Activated naive CD8-positive, alpha-beta T cell treated with anti-CD3 and anti-CD28 coated beads, Interleukin-2, amount 10 ng/mL, durations not matched to agents 7 days and 5 days (primary cell): Measurements from ENCODE around the gene KIAA0753. TPM values are rescaled to one million over a fixed set of nuclear protein-coding genes. Genes with fewer than 3 reads are reported as not detected.
"Not testable (repeated sequence)": the region's sequence is repeated elsewhere in the genome, so short reads cannot be mapped to it uniquely, and the experiment has no call there.

Source experiments
- ATAC-seq: fragments of 150-1000 bp; cut with Tn5 transposase; one replicate; pipeline ENCODE4 v1.10.0; 2021; ENCODE audit warnings: low read depth, moderate library complexity
- POLR2A ChIA-PET: fragments of 350-600 bp; sonication (Branson Sonifier 250); formaldehyde crosslinking; loops from one replicate; lab custom pipeline; 2021; ENCODE audit warnings: antibody characterized with exemption; lab: Charles Lee
- DNase-seq: peaks from one replicate; pipeline ENCODE4 v3.0.0; 2021
- H3K27ac Mint-ChIP-seq: one replicate; pipeline ENCODE4 v1.8.0; 2022; ENCODE audit warnings: mild to moderate bottlenecking, mixed read lengths
- H3K27me3 Mint-ChIP-seq: one replicate; pipeline ENCODE4 v1.8.0; 2022; ENCODE audit warnings: mild to moderate bottlenecking, moderate library complexity, mixed read lengths
- H3K36me3 Mint-ChIP-seq: one replicate; pipeline ENCODE4 v1.8.0; 2021; ENCODE audit warnings: mild to moderate bottlenecking, mixed read lengths
- H3K4me1 Mint-ChIP-seq: one replicate; pipeline ENCODE4 v1.8.0; 2021; ENCODE audit warnings: mixed read lengths
- H3K4me3 Mint-ChIP-seq: one replicate; pipeline ENCODE4 v1.8.0; 2022; ENCODE audit warnings: mild to moderate bottlenecking, moderate library complexity, mixed read lengths
- H3K9me3 Mint-ChIP-seq: one replicate; pipeline ENCODE4 v1.8.0; 2021; ENCODE audit warnings: mixed read lengths
- total RNA-seq, 2 experiments: library from RNA; stranded (reverse); gene quantifications; one replicate each; pipeline ENCODE4 v1.2.3, GENCODE V29; 2021

The KIAA0753 gene
- total RNA-seq, 2 experiments from 2014 or later: 17.0 to 18.2 TPM

DNA sequence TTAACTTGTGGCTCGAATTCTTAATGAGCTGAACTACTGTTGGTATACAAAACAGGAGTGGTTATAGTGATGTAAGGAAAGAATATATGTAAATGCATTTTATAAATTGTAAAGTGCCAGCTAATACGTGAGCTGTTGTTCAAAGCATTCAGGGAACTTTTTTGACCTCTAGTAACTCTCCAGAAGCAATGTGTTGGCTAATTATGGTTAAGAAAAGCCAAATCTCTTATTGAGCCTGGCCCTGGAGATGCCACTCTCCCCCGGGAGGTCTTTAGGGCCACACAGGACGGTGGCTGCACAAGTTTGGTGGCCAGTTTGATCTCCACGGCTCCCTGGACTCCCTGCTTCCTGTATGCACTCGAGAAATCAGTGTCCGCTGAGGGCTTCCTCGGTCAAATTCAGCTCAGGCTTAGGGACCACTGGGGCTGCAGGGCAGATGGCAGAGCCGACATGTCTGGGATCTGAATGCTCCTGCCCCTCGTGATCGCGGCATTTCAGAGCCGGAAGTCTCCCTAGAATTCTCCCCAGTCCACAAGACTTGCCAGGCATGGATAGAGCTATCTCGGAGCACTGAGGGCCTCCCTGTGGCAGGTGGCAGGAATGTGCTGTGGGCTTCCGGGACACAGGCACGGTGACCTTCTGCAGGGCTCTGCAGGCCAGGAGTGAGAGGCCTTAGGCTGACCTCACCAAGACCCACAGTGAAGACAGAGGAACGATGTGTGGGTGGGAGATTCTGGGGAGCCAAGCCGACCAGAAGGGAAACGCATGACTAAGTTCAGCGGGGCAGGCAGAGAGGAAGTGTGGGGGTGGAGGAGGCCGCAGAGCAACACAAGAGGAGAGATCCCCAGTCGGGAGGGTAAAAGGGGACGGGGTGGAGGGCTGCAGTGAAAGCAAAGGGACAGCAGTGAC, 65.6 kb downstream of the KIAA0753 start:
- no peak for DNase-seq
- peaks cover 14% of the 10 kb centered on the region for H3K4me1 Mint-ChIP-seq
- peak overlapping the region; percentile 80 for H3K27ac Mint-ChIP-seq
- POLR2A ChIA-PET: no interaction called here
- H3K36me3 Mint-ChIP-seq: peaks cover 8% of the 10 kb centered on the region
- no peaks in the 10 kb centered on the region for H3K9me3 Mint-ChIP-seq
- ATAC-seq: peak; percentile 83
- H3K4me3 Mint-ChIP-seq: peak overlapping the region; percentile 70
- H3K27me3 Mint-ChIP-seq: no peaks in the 10 kb centered on the region

DNA sequence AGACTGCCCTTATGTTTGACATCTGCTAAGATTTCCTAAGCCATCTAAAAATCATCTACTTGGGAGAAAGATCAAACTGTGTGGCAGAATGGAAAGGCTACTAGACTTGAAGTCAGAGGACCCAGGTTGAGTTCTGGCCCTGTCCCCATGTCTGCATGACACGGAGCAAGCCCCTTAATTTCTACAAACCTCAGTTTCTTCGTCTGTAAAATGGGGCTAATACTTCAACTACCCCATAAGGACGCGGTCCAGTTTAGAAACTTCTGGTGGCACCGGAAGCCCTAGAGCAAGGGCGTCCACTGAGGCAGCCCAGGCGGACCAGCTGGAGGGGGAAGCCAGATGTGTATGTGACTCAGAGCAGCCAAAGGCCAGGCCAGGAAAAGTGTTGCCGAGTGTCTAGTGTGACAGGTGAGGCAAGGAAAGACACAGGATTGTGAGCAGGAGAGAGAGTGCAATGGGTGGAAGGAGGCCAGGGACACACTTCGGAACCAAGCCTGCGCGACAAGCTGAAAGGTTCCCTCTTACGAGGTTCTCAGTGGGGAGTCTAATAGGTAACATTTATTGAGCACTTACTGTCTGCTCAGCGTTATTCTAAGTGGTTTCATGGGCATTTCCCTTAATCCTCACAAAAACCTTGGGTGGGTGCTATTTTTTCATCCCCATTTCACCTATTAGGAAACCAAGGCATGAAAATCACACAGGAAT, 66.4 kb downstream of the KIAA0753 start:
- Mint-ChIP-seq H3K4me3 (no peak overlapping the region), H3K9me3 (no peaks in the 10 kb centered on the region), H3K4me1 (peaks cover 14% of the 10 kb centered on the region), H3K27ac (no peak overlapping the region), H3K27me3 (no peaks in the 10 kb centered on the region), H3K36me3 (peaks cover 8% of the 10 kb centered on the region)
- DNase-seq (no peak), ATAC-seq (no peak)
- POLR2A ChIA-PET: no interaction called here

DNA sequence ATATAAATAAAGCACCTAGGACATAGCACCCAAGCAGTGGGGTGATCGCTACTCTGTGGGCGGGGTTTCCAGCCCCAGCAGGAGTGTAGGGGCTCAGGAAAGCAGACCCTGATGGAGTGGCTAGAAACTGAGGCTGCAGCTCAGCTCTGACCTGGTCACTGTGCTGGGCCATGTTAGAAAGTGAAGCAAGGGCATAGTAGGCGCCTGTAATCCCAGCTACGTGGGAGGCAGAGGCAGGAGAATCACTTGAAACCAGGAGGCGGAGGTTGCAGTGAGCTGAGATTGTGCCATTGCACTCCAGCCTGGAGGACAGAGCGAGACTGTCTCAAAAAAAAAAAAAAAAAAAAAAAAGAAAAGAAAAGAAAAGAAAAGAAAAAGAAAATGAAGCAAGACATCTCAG, 67.0 kb downstream of the KIAA0753 start:
- H3K4me1 Mint-ChIP-seq: peaks cover 14% of the 10 kb centered on the region
- H3K27ac Mint-ChIP-seq, H3K9me3 Mint-ChIP-seq, ATAC-seq, DNase-seq, H3K36me3 Mint-ChIP-seq, H3K27me3 Mint-ChIP-seq, POLR2A ChIA-PET, H3K4me3 Mint-ChIP-seq: not testable (repeated sequence)

DNA sequence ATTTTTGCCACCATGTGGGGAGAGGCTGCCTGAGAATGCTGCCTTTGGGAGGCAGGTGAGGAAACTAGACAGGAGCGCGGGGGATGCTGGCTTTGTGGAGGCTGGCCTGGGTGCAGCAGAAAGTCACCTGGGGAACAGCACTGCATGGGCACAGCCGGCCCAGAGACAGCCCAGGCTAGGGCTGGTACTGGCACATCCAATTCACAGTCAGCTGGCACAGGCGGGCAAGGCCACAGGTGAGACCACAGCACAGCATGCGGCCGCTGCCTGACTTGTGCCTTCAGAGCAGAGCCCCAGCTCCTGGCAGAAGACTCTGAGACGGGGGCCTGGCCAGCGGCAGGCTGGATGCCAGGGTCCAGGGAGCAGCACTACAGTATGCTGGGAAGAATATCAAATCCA, 67.5 kb downstream of the KIAA0753 start:
- H3K4me3 Mint-ChIP-seq: no peak overlapping the region
- no peaks in the 10 kb centered on the region for H3K9me3 Mint-ChIP-seq
- DNase-seq: no peak
- no peak for ATAC-seq
- peaks cover 8% of the 10 kb centered on the region for H3K36me3 Mint-ChIP-seq
- H3K4me1 Mint-ChIP-seq: peaks cover 14% of the 10 kb centered on the region
- POLR2A ChIA-PET: no interaction called here
- no peaks in the 10 kb centered on the region for H3K27me3 Mint-ChIP-seq
- H3K27ac Mint-ChIP-seq: no peak overlapping the region

DNA sequence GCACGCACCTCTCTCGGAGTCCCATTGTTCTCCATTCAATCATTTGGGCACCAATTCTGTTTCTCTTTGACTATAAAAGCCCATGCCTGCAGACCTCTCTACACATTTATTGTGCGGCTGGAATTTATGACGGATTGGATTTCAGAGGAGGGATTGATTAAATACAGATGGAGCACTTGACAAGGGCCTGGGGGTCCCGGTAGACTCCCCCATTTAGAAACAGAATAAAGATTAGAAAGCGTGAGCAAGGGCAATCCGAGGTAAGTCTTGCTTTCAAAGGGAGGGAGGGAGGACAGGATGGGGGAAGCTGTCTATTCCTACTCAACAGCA, 69.1 kb downstream of the KIAA0753 start:
- DNase-seq: no peak
- H3K9me3 Mint-ChIP-seq: no peaks in the 10 kb centered on the region
- H3K36me3 Mint-ChIP-seq: peaks cover 4% of the 10 kb centered on the region
- H3K27ac Mint-ChIP-seq: no peak overlapping the region
- H3K4me3 Mint-ChIP-seq: no peak overlapping the region
- no peaks in the 10 kb centered on the region for H3K27me3 Mint-ChIP-seq
- POLR2A ChIA-PET: interaction anchor here (0.7 to 1.0 kb wide), 2 partner anchors 22 to 633 kb away, joined by 4 to 5 read pairs; no protein-coding TSS in a partner anchor
- ATAC-seq: no peak
- H3K4me1 Mint-ChIP-seq: peaks cover 14% of the 10 kb centered on the region

DNA sequence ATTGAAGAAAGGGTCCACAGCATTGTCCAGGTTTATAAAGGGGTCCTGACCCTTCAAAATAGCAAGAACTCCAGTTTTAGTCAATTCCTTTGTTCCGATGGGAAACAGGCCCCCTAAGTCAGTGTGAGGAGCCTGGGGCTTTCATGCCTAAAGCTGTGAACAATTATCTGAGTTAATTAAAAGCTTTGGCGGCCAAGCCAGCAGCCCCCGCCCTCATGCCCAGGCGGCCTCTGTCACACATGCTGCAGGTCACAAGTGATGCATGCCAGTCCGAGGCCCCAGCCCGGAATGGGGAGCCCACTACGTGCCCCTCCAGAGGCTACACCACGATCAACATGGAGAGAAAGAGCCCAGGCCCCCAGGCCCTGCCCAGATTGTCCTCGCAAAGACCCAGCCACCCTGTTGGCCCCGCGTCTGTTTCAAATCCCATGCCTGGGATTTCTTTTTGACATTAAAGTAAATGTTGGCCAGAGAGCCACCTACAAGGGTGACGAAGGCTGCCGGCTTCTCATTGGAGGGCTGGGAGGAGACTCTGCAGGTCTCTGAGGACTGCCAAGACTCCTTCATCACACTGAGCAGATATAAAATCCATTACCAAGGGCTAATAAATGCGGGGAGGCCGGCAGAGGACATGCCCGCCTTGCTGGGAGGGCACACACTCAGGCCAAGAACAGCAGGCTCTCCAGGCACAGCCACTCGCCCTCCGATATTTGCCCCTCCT, 69.6 kb downstream of the KIAA0753 start:
- POLR2A ChIA-PET: no interaction called here
- Mint-ChIP-seq H3K9me3 (no peaks in the 10 kb centered on the region), H3K36me3 (peaks cover 4% of the 10 kb centered on the region), H3K27ac (no peak overlapping the region), H3K27me3 (no peaks in the 10 kb centered on the region), H3K4me3 (no peak overlapping the region), H3K4me1 (peaks cover 13% of the 10 kb centered on the region)
- ATAC-seq (no peak), DNase-seq (no peak)

DNA sequence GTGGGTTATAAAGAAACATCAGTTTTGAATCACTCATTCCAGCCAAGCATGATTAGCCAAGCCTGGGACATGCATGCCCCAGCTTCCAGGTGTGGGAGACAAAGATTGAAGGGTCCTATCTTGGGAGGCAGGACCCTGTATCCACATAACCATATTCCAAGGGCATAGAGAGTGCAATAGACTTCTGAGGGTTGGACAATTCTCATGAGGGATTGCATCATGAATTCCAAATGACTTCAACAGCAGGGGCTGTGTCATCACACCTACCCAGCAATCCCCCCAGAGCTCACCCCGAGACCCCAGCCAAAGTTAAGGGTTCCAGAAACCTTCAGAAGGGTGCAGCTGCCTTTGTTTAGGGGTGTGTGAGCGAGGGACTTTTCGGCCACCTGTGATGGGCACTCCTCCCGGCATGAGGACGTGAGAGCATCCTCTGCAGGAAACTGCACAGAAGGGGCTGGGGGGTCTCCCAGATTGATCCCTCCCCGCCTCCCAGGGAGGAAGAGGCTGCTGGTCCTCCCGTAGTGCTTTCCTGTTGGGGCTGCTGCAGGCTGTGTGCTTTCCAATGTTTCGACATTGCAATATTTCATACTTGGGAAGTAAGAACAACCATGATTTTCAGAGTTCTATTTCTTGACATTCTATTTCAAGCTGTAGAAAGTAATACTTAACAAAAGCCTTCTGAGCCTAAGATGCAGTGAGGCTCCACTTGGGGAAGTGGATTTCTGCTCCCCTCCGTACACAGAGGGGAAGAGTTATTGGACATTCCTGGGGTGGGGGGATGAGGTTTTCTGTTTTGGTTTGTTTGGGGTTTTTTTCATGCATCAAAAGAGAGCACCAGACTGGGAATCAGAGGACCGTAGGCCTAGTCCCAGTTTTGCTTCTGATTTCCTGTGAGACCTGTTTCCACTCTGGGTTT, 70.9 kb downstream of the KIAA0753 start:
- Mint-ChIP-seq H3K27ac (no peak overlapping the region), H3K36me3 (no peaks in the 10 kb centered on the region), H3K27me3 (no peaks in the 10 kb centered on the region), H3K4me3 (no peak overlapping the region), H3K9me3 (no peaks in the 10 kb centered on the region), H3K4me1 (peaks cover 1% of the 10 kb centered on the region)
- DNase-seq (no peak), ATAC-seq (no peak)
- POLR2A ChIA-PET: no interaction called here

DNA sequence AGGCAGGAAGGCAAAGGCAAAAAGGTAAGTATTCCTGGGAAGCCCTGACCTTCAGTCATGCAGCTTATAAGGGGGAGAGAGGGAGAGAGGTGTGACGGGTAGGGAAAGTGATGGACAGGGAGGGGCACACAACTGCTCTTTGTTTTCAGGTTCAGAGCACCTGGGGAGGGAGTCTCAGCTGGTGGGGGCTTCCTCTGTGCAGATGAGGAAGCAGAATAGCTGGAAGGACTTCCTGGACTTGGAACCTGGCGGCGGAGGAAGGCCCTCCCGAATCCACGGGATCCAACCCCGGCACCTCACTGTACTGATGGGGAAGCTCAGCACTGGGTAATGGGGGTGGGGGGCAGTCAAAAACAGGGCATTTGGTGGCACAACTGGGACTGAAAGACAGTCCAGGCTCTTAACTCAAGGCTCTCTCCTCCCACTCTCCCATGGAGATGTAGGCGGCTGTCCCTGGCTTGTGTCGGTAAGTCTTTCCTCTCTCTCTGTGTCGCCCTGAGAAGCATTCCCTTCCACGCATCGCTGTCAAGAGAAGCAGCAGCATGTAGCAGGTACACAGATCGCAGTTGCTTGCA, 72.2 kb downstream of the KIAA0753 start:
- no peak for DNase-seq
- H3K27me3 Mint-ChIP-seq: peaks cover 4% of the 10 kb centered on the region
- no peaks in the 10 kb centered on the region for H3K36me3 Mint-ChIP-seq
- ATAC-seq: no peak
- no peak overlapping the region for H3K27ac Mint-ChIP-seq
- H3K4me1 Mint-ChIP-seq: no peaks in the 10 kb centered on the region
- H3K9me3 Mint-ChIP-seq: no peaks in the 10 kb centered on the region
- POLR2A ChIA-PET: no interaction called here
- H3K4me3 Mint-ChIP-seq: no peak overlapping the region

DNA sequence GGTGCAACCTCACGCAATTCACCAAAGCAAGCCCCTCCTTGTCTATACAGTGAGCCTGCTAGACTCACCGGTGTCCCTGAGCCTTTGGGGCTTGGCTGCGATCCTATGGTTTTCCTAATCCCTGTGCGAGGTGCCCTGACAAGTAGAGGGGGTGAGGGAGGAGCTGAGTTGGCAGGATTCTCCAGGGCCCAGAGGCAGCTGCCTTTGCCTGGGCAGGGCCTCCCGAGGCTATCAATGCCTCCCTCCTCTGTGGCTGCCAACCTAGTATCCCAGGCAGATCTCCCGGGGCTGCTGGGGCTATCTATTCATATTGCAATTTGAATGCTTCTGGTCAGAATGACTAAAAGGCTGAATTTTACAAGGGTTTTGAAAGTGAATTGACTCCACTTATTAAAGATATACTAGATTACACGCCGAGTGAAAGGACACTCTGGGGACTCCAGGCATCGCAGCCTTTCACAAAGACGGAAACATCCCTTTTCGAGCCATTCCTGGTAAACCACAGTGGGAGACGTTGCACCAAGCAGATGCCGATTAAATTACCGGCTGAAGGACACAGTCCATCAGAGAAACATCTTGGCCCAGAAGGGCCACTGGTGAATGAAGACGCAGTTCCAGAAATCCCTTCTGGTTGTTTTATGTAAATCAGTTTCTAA, 72.9 kb downstream of the KIAA0753 start:
- H3K27me3 Mint-ChIP-seq: peaks cover 4% of the 10 kb centered on the region
- H3K27ac Mint-ChIP-seq: no peak overlapping the region
- no peaks in the 10 kb centered on the region for H3K36me3 Mint-ChIP-seq
- ATAC-seq (no peak), DNase-seq (no peak)
- POLR2A ChIA-PET: no interaction called here
- no peaks in the 10 kb centered on the region for H3K9me3 Mint-ChIP-seq
- H3K4me1 Mint-ChIP-seq: no peaks in the 10 kb centered on the region
- no peak overlapping the region for H3K4me3 Mint-ChIP-seq

DNA sequence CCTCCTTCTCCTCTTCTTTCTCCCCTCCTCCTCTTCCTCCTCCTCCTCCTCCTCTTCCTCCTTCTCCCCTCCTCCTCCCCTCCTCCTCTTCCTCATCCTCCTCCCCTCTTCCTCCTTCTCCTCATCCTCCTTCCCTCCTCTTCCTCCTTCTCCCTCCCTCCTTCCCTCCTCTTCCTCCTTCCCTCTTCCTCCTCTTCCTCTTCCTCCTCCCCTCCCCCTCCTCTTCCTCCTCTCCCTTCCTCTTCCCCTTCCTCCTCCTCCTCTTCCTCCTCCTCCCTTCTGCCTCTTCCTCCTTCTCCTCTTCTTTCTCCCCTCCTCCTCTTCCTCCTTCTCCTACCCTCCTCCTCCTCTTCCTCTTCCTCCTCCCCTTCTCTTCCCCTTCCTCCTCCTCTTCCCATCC, 79.1 kb downstream of the KIAA0753 start:
- Mint-ChIP-seq H3K4me3 (no peak overlapping the region), H3K36me3 (no peaks in the 10 kb centered on the region), H3K4me1 (peaks cover 1% of the 10 kb centered on the region), H3K27ac (no peak overlapping the region), H3K27me3 (peaks cover 28% of the 10 kb centered on the region), H3K9me3 (no peaks in the 10 kb centered on the region)
- no peak for ATAC-seq
- DNase-seq: no peak
- POLR2A ChIA-PET: no interaction called here

DNA sequence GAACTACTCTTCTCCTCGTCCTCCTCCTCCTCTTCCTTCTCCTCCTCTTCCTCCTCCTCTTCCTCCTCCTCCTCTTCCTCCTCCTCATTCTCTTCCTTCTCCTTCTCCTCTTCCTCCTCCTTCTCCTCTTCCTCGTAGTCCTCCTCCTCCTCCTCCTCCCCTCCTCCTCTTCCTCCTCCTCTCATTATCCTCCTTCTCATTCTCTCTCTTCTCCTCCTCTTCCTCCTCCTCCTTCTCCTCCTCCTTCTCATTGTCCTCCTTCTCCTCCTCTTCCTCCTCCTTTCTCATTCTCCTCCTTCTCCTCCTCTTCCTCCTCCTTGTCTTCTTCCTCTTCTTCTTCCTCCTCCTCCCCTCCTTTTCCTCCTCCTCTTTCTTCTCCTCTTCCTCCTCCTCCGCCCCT, 80.0 kb downstream of the KIAA0753 start:
- DNase-seq: no peak
- POLR2A ChIA-PET: no interaction called here
- H3K36me3 Mint-ChIP-seq: no peaks in the 10 kb centered on the region
- no peak for ATAC-seq
- H3K27ac Mint-ChIP-seq: no peak overlapping the region
- peaks cover 1% of the 10 kb centered on the region for H3K4me1 Mint-ChIP-seq
- H3K27me3 Mint-ChIP-seq: peaks cover 32% of the 10 kb centered on the region
- H3K9me3 Mint-ChIP-seq: no peaks in the 10 kb centered on the region
- H3K4me3 Mint-ChIP-seq: no peak overlapping the region

DNA sequence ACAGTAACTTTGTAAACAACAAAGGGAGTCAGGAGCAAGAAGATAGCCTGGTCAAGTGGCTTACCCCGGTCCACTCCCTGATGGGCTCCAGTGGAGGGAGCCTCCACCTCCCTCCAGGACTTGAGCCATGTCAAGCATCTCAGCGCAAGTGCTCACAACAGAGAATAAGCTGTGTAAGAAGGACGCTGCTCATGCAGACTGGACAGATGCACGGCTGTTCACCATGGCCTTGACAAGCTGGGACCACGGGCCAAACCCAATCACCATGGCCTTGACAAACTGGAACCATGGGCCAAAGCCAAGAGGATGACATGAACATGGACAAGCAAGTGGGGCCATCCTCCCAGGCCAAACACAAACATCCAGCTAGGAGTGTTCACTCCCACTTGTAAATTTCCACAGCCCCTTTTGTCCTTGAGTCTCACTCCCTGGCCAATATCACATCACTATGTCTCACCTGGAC, 80.7 kb downstream of the KIAA0753 start:
- POLR2A ChIA-PET: no interaction called here
- H3K27ac Mint-ChIP-seq: no peak overlapping the region
- ATAC-seq (no peak), DNase-seq (no peak)
- H3K4me1 Mint-ChIP-seq: peaks cover 1% of the 10 kb centered on the region
- peaks cover 39% of the 10 kb centered on the region for H3K27me3 Mint-ChIP-seq
- H3K4me3 Mint-ChIP-seq: no peak overlapping the region
- no peaks in the 10 kb centered on the region for H3K9me3 Mint-ChIP-seq
- H3K36me3 Mint-ChIP-seq: no peaks in the 10 kb centered on the region
